ENCODE data around the gene PELI2.

DNA sequence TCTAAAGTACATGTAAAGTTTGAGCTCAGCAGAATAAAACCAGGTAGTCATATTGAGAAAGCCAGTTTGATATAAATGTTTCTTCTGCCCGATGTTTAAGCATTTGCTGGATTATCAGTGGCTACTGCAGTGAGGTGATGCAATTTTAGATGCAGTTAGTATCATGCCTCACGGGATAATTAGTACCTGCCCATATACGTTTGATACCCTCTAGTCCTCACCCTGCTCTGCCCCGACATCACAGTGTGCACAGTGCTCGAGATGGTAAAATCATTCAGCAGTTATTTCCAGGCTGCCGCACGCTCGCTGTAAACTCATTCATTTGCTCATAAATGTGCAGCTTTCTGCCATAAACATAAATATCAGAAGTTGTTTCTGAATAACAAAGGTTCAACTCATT, 152.7 kb downstream of the PELI2 start:
- TF ChIP-seq POLR2A (IDR thresholded peaks at IDR 0.05; ENCODE audit: low read length), result no peak
- no peak for TF ChIP-seq GATA1 (IDR thresholded peaks at IDR 0.05; ENCODE audit: low read depth, low read length)
